B cell (primary cell): Measurements from ENCODE around the gene SSH3. TPM values are rescaled to one million over a fixed set of nuclear protein-coding genes. Genes with fewer than 3 reads are reported as not detected.

Source experiments
- ATAC-seq: fragments of 200-7000 bp; cut with Tn5 transposase; one replicate; pipeline ENCODE4 v1.10.0; 2021; ENCODE audit warnings: low read depth, mild to moderate bottlenecking, moderate number of reproducible peaks, moderate library complexity
- CTCF ChIA-PET: fragments of 350-600 bp; sonication (Branson Sonifier 250); formaldehyde crosslinking; loops from one replicate; lab custom pipeline; 2021; ENCODE audit warnings: antibody characterized with exemption, inconsistent platforms; lab: Charles Lee
- POLR2A ChIA-PET: fragments of 350-600 bp; sonication (Branson Sonifier 250); formaldehyde crosslinking; loops from one replicate; lab custom pipeline; 2021; ENCODE audit warnings: antibody characterized with exemption; lab: Charles Lee
- DNase-seq: peaks from one replicate; pipeline ENCODE4 v3.0.0; 2013
- H2AFZ ChIP-seq: 2 replicates; pipeline ENCODE4 v1.6.1; 2012; ENCODE audit warnings: mild to moderate bottlenecking, low read depth, low read length; ENCODE audit not compliant: insufficient read depth, poor library complexity, severe bottlenecking
- H3K27ac ChIP-seq, 2 donors: 1 replicate in 1 of 2; 2 replicates in 1 of 2; pipeline ENCODE4 v1.5.1; 2012 to 2013; ENCODE audit warnings: low read length in 2 of 2, mild to moderate bottlenecking in 2 of 2, moderate library complexity in 1 of 2
- H3K27me3 ChIP-seq, 4 experiments: fragments of 200-600 bp in 1 of 4; sonication (generic) in 1 of 4; replicated peaks in 1 of 4; 1 replicate in 2 of 4; 2 replicates in 2 of 4; pipeline versions ENCODE4 v1.6.1 to v1.7.0; 2013 to 2016; ENCODE audit warnings: low read length in 3 of 4, mild to moderate bottlenecking in 2 of 4, mixed read lengths in 1 of 4, moderate library complexity in 1 of 4; ENCODE audit not compliant: insufficient read depth in 4 of 4, control insufficient read depth in 3 of 4; ENCODE audit errors: control extremely low read depth in 1 of 4
- H3K36me3 ChIP-seq, 2 experiments: replicated peaks in 1 of 2; 1 replicate in 1 of 2; 2 replicates in 1 of 2; pipeline versions ENCODE4 v1.6.1 to v1.7.1; 2013; ENCODE audit warnings: low read length in 1 of 2; ENCODE audit not compliant: insufficient read depth in 2 of 2, control insufficient read depth in 1 of 2; ENCODE audit errors: control extremely low read depth in 1 of 2, extremely low read depth in 1 of 2
- H3K4me1 ChIP-seq, 2 donors: fragments of 200-600 bp in 1 of 2; sonication (generic) in 1 of 2; 1 replicate in 1 of 2; 2 replicates in 1 of 2; pipeline versions ENCODE4 v1.5.1 to v1.6.1; 2013 to 2017; ENCODE audit warnings: low read length in 2 of 2; ENCODE audit not compliant: control insufficient read depth in 2 of 2, insufficient read depth in 2 of 2
- H3K4me2 ChIP-seq: replicated peaks from 2 replicates; pipeline ENCODE3; 2012; ENCODE audit warnings: mild to moderate bottlenecking, low read depth, low read length; ENCODE audit not compliant: poor library complexity, severe bottlenecking
- H3K4me3 ChIP-seq, 5 experiments: fragments of 200-600 bp in 1 of 5; sonication (generic) in 1 of 5; 1 replicate in 3 of 5; 2 replicates in 2 of 5; pipeline versions ENCODE4 v1.5.1 to v1.7.0; 2011 to 2016; ENCODE audit warnings: low read length in 4 of 5, mild to moderate bottlenecking in 4 of 5, low read depth in 2 of 5, control low read depth in 1 of 5, moderate library complexity in 1 of 5; ENCODE audit not compliant: insufficient read depth in 1 of 5; ENCODE audit errors: control extremely low read depth in 1 of 5, extremely low read depth in 1 of 5
- H3K79me2 ChIP-seq: fragments of 200-600 bp; sonication (generic); one replicate; pipeline ENCODE4 v1.6.0; 2016; ENCODE audit warnings: low read length; ENCODE audit not compliant: control insufficient read depth, insufficient read depth
- H3K9ac ChIP-seq: fragments of 200-600 bp; sonication (generic); 2 replicates; pipeline ENCODE4 v1.6.1; 2017; ENCODE audit warnings: mild to moderate bottlenecking, low read length, moderate library complexity
- H3K9me3 ChIP-seq, 3 donors: one replicate each; pipeline versions ENCODE4 v1.6.1 to v1.7.1; 2013; ENCODE audit warnings: low read length in 2 of 3; ENCODE audit not compliant: control insufficient read depth in 2 of 3, insufficient read depth in 1 of 3; ENCODE audit errors: control extremely low read depth in 1 of 3
- H4K20me1 ChIP-seq: 2 replicates; pipeline ENCODE4 v1.6.0; 2012; ENCODE audit warnings: mild to moderate bottlenecking, low read length; ENCODE audit not compliant: insufficient read depth, control insufficient read depth, poor library complexity, severe bottlenecking
- H3K27ac Mint-ChIP-seq: one replicate; pipeline ENCODE4 v1.8.0; 2021; ENCODE audit warnings: mixed read lengths
- H3K27me3 Mint-ChIP-seq: one replicate; pipeline ENCODE4 v1.8.0; 2021; ENCODE audit warnings: mixed read lengths
- H3K4me1 Mint-ChIP-seq: one replicate; pipeline ENCODE4 v1.8.0; 2021; ENCODE audit warnings: mixed read lengths
- H3K4me3 Mint-ChIP-seq: one replicate; pipeline ENCODE4 v1.8.0; 2021; ENCODE audit warnings: mixed read lengths
- H3K9me3 Mint-ChIP-seq: one replicate; pipeline ENCODE4 v1.8.0; 2022; ENCODE audit warnings: mixed read lengths; ENCODE audit not compliant: insufficient read depth
- CTCF ChIP-seq: fragments of 200-600 bp; IDR thresholded peaks from one replicate; pipeline ENCODE4 v1.8.0; 2022; ENCODE audit warnings: antibody characterized with exemption, mild to moderate bottlenecking
- EZH2 ChIP-seq: IDR thresholded peaks from 2 replicates; pipeline ENCODE4 v1.6.1; 2012; ENCODE audit warnings: borderline replicate concordance, low read depth, mild to moderate bottlenecking, moderate library complexity, low read length; ENCODE audit not compliant: insufficient read depth, poor library complexity, severe bottlenecking
- WGBS: methylation state at CpG from one replicate; pipeline ENCODE4 v1.1.5; 2013; ENCODE audit warnings: missing lambda C conversion rate; ENCODE audit not compliant: insufficient coverage; 5-methylcytosine and 5-hydroxymethylcytosine counted together
- intact Hi-C: fragments of 100-400 bp; cut with micrococcal nuclease; formaldehyde crosslinking; loops from one replicate; pipeline ENCODE4 v1.10.0; 2022
- polyA plus RNA-seq: library from polyadenylated mRNA; depleted of rRNA; stranded (reverse); fragments of >200 nt; gene quantifications from 2 replicates; pipeline ENCODE4 v1.2.3, GENCODE V29; 2012
- total RNA-seq, 2 donors: library from RNA; stranded (reverse); fragments of 120-200 nt in 1 of 2; gene quantifications; 1 replicate in 1 of 2; 2 replicates in 1 of 2; pipeline versions ENCODE4 v1.2.3 to v1.2.4, GENCODE V29; 2013 to 2022

The SSH3 gene
- total and polyA plus RNA-seq, 2 donors (not counting 1 experiment from before 2014, with no cell fraction given), result 4.0 to 7.2 TPM

- ChIA-PET POLR2A (interaction anchor here (0.6 to 9.0 kb wide), 37 partner anchors 8 to 1234 kb away, joined by 3 to 323 read pairs (median 5); partner anchors contain the start of genes AIP, ALDH3B1, ANKRD13D and CDK2AP2), CTCF (interaction anchor here (0.6 to 42.2 kb wide), 23 partner anchors 1 to 276 kb away, joined by 3 to 2379 read pairs (median 4); partner anchors contain the start of genes AIP, ANKRD13D, CDK2AP2 and CLCF1)
- Mint-ChIP-seq H3K4me1 (peaks cover 87% of the 10 kb centered on the region), H3K27me3 (no peaks in the 10 kb centered on the region), H3K9me3 (no peaks in the 10 kb centered on the region), H3K4me3 (peak within 1 kb of the TSS; percentile 96), H3K27ac (peak within 1 kb of the TSS; percentile 100)
- Histone ChIP-seq H3K4me3 (peak within 1 kb of the TSS; percentile 60 to 99 (median 83)), H4K20me1 (peaks cover 20% of the 10 kb centered on the region), H3K4me2 (peak within 1 kb of the TSS; percentile 97), H2AFZ (peak within 1 kb of the TSS; percentile 75), H3K27ac (peak within 1 kb of the TSS; percentile 94 to 96), H3K27me3 (no peaks in the 10 kb centered on the region), H3K4me1 (peaks cover 80 to 90% of the 10 kb centered on the region in 2 donors), H3K36me3 (peaks cover 0 to 9% of the 10 kb centered on the region in 2 experiments), H3K9me3 (no peaks in the 10 kb centered on the region), H3K79me2 (peaks cover 71% of the 10 kb centered on the region), H3K9ac (peak within 1 kb of the TSS; percentile 78)
- ATAC-seq (peak; percentile 81), DNase-seq (peak; percentile 98)
- 0% methylated on average over 21 of the region's 37 CpGs for WGBS
- TF ChIP-seq CTCF (no peak), EZH2 (no peak)
- intact Hi-C loops, result loop anchor here (1.0 to 10.0 kb wide), 6 partner anchors 8 to 451 kb away; partner anchors contain the start of genes CDK2AP2, CLCF1 and TMEM134
Observed at GRCh38 chr11:67353317-67354074, 50.2 kb downstream of the SSH3 start, which contains the start of gene POLD4. Gene POLD4, minus strand, starts transcription at chr11:67353546. Its CDS starts 147 bp downstream, at chr11:67353399.
